Heart right ventricle (tissue), 16 donors: ENCODE results near the gene TANGO2. TPM values are rescaled to one million over a fixed set of nuclear protein-coding genes. Genes with fewer than 3 reads are reported as not detected.
A peak's percentile ranks its signal among the peaks of the same experiment; 100 is the strongest.

Experiments used
- ATAC-seq, 8 donors: fragments of 200-7000 bp; cut with Tn5 transposase; one replicate each; pipeline ENCODE4 v1.9.1; 2020; ENCODE audit warnings: mild to moderate bottlenecking in 8 of 8, moderate library complexity in 8 of 8, moderate number of reproducible peaks in 1 of 8
- DNase-seq, 2 donors: peaks; one replicate each; pipeline ENCODE4 v3.0.0-alpha.2; 2020
- H3K27ac ChIP-seq, 10 donors: fragments of 200-600 bp; sonication (generic) in 2 of 10; one replicate each; pipeline versions ENCODE4 v1.5.0 to v1.8.0; 2020 to 2022; ENCODE audit warnings: mild to moderate bottlenecking in 3 of 10
- H3K27me3 ChIP-seq, 7 donors: fragments of 200-600 bp; one replicate each; pipeline ENCODE4 v1.8.0; 2021 to 2022; ENCODE audit warnings: mild to moderate bottlenecking in 2 of 7
- H3K36me3 ChIP-seq, 9 donors: fragments of 200-600 bp; sonication (generic) in 1 of 9; one replicate each; pipeline versions ENCODE4 v1.5.0 to v1.8.0; 2020 to 2022; ENCODE audit warnings: mild to moderate bottlenecking in 2 of 9
- H3K4me1 ChIP-seq, 9 donors: fragments of 200-600 bp; sonication (generic) in 1 of 9; one replicate each; pipeline versions ENCODE4 v1.5.0 to v1.8.0; 2020 to 2022; ENCODE audit warnings: mild to moderate bottlenecking in 4 of 9
- H3K4me3 ChIP-seq, 10 donors: fragments of 200-600 bp; sonication (generic) in 2 of 10; one replicate each; pipeline versions ENCODE4 v1.5.0 to v1.8.0; 2020 to 2022; ENCODE audit warnings: mild to moderate bottlenecking in 7 of 10, moderate library complexity in 2 of 10
- H3K9me3 ChIP-seq, 11 donors: fragments of 200-600 bp in 10 of 11; sonication (generic) in 2 of 11; one replicate each; pipeline versions ENCODE4 v1.5.0 to v1.8.0; 2013 to 2022; ENCODE audit warnings: mild to moderate bottlenecking in 2 of 11, control low read depth in 1 of 11, moderate library complexity in 1 of 11
- WGBS, 2 donors: extraction: QIAGEN DNeasy Blood & Tissue Kit; methylation state at CpG; one replicate each; pipeline ENCODE4 v1.1.7; 2013; ENCODE audit warnings: inconsistent platforms in 1 of 2; 5-methylcytosine and 5-hydroxymethylcytosine counted together
- intact Hi-C, 10 donors: fragments of 100-400 bp; cut with DNase I; formaldehyde crosslinking; loops; one replicate each; pipeline versions ENCODE4 v1.11.1 to v1.14.2; 2022
- polyA plus RNA-seq, 2 donors: library from polyadenylated mRNA; stranded (reverse); fragments of 200-250 nt; gene quantifications; one replicate each; pipeline ENCODE4 v1.2.3, GENCODE V29; 2013
- total RNA-seq, 10 donors: library from RNA; stranded (reverse); fragmentation: NEBNext Ultra II Directional in 3 of 10; extraction: Animal tissue kit (Norgen Biotek cat#: 25700) in 3 of 10; gene quantifications; one replicate each; pipeline versions ENCODE4 v1.2.1 to v1.2.4, GENCODE V29; 2021 to 2023
- TF ChIP-seq, protein P1 (sequence below), 9 donors: fragments of 200-600 bp; sonication (generic) in 2 of 9; IDR thresholded peaks; one replicate each; pipeline versions ENCODE4 v1.5.0 to v1.8.0; 2021 to 2022; ENCODE audit warnings: antibody characterized with exemption in 9 of 9, mild to moderate bottlenecking in 5 of 9, moderate library complexity in 1 of 9
- donor health status: Arrhythmogenic right ventricular cardiomyopathy.
- donor health status: ischemic (EF 13 %, LVEDD 7.1; RV severe dilation, severe dysfunction).
- donor health status: healthy with polysubstance abuse.
- donor health status: DM: no; HTN: yes; CAD: no.
- donor health status: DM: no; HTN: no; CAD: no.
- donor health status: ischemic (EF 25% LVEDD 6.9; RV normal size, moderate dysfunction).
- donor health status: ischemic (EF 25% LVEDD 5.7; RV mildly dilated, moderate dysfunction).
- donor health status: healthy.
- donor health status: DM: yes; HTN: yes; CAD: no.
- donor health status: Ischemic cardiomyopathy.
- donor health status: ischemic (EF 35%, LVEDD 5.7; RV mildly dilated, moderate dysfunction).
- donor health status: nonischemic (EF 11% LVEDD 7.7; RV severe dilation, severe dysfunction).
- donor health status: DM: yes; HTN: yes; CAD: no.
- donor health status: PGD.
- donor health status: ischemic (EF 29% LVEDD 5.4; RV normal size, mild dysfunction).
- donor health status: nonischemic (EF 23%, LVEDD 6.1; RV moderate dilation, normal function).

The TANGO2 gene
- total and polyA plus RNA-seq, 12 donors = 34.1 to 139 (median 81.0) TPM

GRCh38 chr22:20024650-20025397 is 3.9 kb downstream of the TANGO2 start:
- peaks cover 0 to 10% (median 0%) of the 10 kb centered on the region in 9 donors for H3K36me3 ChIP-seq
- intact Hi-C loops = loop anchor here in 6 of 10 donors (5.0 to 10.0 kb wide), 6 partner anchors 52 to 300 kb away; partner anchors contain the start of genes DGCR8 (in 2 of the 6), DGCR6L (in 1 of the 6), RANBP1 (in 1 of the 6) and TRMT2A (in 1 of the 6)
- ATAC-seq (no peak), DNase-seq (no peak)
- TF ChIP-seq, protein P1, sequence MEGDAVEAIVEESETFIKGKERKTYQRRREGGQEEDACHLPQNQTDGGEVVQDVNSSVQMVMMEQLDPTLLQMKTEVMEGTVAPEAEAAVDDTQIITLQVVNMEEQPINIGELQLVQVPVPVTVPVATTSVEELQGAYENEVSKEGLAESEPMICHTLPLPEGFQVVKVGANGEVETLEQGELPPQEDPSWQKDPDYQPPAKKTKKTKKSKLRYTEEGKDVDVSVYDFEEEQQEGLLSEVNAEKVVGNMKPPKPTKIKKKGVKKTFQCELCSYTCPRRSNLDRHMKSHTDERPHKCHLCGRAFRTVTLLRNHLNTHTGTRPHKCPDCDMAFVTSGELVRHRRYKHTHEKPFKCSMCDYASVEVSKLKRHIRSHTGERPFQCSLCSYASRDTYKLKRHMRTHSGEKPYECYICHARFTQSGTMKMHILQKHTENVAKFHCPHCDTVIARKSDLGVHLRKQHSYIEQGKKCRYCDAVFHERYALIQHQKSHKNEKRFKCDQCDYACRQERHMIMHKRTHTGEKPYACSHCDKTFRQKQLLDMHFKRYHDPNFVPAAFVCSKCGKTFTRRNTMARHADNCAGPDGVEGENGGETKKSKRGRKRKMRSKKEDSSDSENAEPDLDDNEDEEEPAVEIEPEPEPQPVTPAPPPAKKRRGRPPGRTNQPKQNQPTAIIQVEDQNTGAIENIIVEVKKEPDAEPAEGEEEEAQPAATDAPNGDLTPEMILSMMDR (IDR thresholded peaks at IDR 0.05) = no peak
- peak overlapping the region in 6 of 10 donors; percentile 17 to 98 (median 84) for H3K27ac ChIP-seq
- no peaks in the 10 kb centered on the region for H3K9me3 ChIP-seq
- peak overlapping the region in 1 of 10 donors; percentile 12 for H3K4me3 ChIP-seq
- peaks cover 48 to 92% (median 72%) of the 10 kb centered on the region in 9 donors for H3K4me1 ChIP-seq
- WGBS, 2 donors = 92% methylated on average over 15 of the region's 15 CpGs
- no peaks in the 10 kb centered on the region for H3K27me3 ChIP-seq

DNA sequence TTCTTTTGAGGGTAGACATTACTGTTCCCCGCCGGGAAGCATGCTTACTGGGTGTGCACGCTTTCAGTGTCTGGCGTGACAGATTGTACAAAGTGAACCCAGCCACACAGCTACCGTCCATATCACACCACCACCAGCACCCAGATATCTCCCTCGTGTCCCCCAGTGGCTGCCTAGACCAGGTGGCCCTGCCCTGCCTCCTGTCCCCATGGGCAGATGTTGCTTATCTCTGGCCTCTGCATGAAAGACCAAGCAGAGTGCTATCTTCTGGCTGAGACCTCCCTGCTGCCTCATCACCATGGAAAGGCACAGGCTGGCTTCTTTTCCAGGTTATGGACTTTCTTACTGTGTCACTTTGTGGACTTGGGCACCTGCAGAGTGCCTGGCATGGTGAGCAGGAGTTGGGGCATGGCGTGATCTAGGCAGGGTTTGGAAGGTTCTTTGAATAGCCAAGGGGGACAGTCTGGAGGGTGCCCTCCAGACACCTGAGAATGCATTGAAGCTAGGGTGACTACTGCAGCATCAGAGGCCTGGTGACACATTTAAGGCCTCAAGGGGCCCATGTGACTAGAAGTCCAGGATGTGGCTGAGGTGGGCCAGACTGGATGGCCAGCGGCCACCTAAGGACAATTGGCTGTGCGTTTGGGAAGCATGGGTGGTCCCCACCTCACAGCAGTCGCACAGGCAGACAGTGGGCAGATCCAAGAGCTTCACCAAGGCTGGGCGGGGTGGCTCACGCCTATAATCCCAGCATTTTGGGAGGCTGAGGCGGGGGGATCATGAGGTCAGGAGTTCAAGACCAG is 4.7 kb downstream of the TANGO2 start:
- ATAC-seq (no peak), DNase-seq (no peak)
- no peak overlapping the region for H3K4me3 ChIP-seq
- WGBS, 2 donors = 90 to 93% methylated on average over 13 of the region's 13 CpGs
- no peaks in the 10 kb centered on the region for H3K27me3 ChIP-seq
- H3K4me1 ChIP-seq = peaks cover 42 to 91% (median 71%) of the 10 kb centered on the region in 9 donors
- peaks cover 0 to 10% (median 0%) of the 10 kb centered on the region in 9 donors for H3K36me3 ChIP-seq
- intact Hi-C loops = loop anchor here in 4 of 10 donors (5.0 to 10.0 kb wide), 4 partner anchors 52 to 299 kb away; partner anchors contain the start of gene DGCR6L (in 1 of the 4)
- TF ChIP-seq, protein P1 (IDR thresholded peaks at IDR 0.05) = no peak
- H3K27ac ChIP-seq = peak overlapping the region in 1 of 10 donors; percentile 98
- H3K9me3 ChIP-seq = no peaks in the 10 kb centered on the region

GRCh38 chr22:20026204-20026908 is 5.4 kb downstream of the TANGO2 start:
- no peak for DNase-seq
- intact Hi-C loops = loop anchor here in 4 of 10 donors (5.0 to 10.0 kb wide), 4 partner anchors 51 to 298 kb away; partner anchors contain the start of gene DGCR6L (in 1 of the 4)

More at GRCh38 chr22:20026204-20026908, 5.4 kb downstream of the TANGO2 start:
- Histone ChIP-seq H3K4me1 (peaks cover 45 to 96% (median 72%) of the 10 kb centered on the region in 9 donors), H3K9me3 (no peaks in the 10 kb centered on the region), H3K36me3 (peaks cover 0 to 12% (median 2%) of the 10 kb centered on the region in 9 donors), H3K27me3 (no peaks in the 10 kb centered on the region), H3K27ac (no peak overlapping the region), H3K4me3 (no peak overlapping the region)
- WGBS, 2 donors = 89 to 91% methylated on average over 13 of the region's 13 CpGs
- TF ChIP-seq, protein P1 (IDR thresholded peaks at IDR 0.05) = no peak
- no peak for ATAC-seq
